ENCODE data around the gene TAC4.

Gene TAC4

DNA sequence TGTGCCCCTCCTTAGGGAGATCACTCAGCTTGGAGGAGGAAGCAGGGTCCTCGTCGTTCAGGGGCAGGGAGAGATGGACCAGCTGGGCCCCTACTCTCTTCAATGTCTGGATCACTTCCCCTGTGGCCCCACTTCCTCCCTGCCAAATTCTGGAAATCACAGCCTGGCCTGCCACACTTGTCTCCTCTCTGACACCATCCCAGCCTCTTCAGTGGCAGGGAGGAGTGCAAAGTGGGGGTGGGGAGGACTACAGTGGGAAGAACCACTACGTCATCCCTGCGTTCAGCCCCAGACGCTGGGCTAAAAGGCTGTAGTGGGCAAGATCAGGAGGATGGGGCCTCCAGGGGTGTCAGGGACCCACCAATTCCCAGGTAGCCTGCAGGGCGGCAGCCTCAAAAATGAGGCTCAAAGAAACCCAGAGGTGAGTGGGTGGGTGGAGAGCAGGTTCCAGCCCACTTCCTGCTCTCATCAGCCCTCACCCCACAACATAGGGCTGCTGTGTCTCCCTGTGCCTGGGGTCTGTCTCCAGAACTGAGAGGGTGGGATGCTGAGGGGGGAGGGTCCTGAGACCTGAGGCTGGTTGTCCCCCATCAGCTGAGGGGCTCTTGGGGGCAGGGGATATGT lies 25.0 kb upstream of the TAC4 start:
- no peak for DNase-seq

- no peak for DNase-seq
These were observed 23.3 kb upstream of the TAC4 start for GRCh38 chr17:49871211-49871610.

- no peak for DNase-seq
These were observed 22.4 kb upstream of the TAC4 start for GRCh38 chr17:49870298-49870697.

DNA sequence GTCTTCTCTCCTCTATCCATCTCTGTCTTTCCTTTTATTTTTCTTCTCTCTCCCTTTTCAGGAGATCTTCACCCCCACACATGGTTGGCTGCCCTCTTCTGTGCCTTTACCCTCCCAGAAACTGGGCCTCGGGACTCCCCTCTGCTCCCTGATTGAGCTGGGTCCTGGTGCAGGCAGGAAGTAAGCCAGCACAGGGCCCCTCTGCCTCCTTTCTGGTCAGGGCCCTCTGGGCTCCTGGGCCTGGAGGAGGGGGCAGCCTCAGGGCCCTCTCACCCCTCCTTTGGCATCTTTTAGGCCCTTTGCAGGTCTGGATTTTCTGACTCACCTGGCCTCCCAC lies 21.1 kb upstream of the TAC4 start:
- no peak for DNase-seq

- DNase-seq = no peak
These were observed 19.1 kb upstream of the TAC4 start for GRCh38 chr17:49866882-49867413.

- DNase-seq = no peak
These were observed 18.1 kb upstream of the TAC4 start for GRCh38 chr17:49866019-49866380.

- DNase-seq = no peak
These were observed 15.0 kb upstream of the TAC4 start for GRCh38 chr17:49862781-49863331.

- peak; percentile 4 for DNase-seq
These were observed 13.4 kb upstream of the TAC4 start for GRCh38 chr17:49861150-49861884.

GRCh38 chr17:49859991-49860953 lies 12.4 kb upstream of the TAC4 start:
- no peak for DNase-seq

DNA sequence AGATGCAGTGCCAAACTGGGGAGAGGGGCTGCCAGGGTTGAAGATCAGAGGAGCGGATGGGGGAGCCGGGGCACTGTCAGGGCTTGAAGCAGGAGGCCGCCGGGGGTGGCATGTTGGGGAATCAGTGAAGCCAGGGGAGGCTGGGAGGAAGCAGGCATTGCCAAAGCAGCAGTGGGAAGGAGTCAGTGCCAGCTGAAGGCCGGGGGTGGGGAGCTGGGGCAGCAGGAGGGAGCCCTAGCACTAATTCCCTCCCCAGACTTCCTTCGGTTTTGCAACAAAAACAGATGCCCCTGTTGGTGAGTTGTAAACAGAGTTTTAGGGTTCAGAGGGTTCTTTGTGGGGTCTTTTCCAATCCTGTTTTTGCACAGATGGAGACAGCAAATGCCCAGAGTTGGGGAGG lies 10.9 kb upstream of the TAC4 start:
- no peak for DNase-seq

DNA sequence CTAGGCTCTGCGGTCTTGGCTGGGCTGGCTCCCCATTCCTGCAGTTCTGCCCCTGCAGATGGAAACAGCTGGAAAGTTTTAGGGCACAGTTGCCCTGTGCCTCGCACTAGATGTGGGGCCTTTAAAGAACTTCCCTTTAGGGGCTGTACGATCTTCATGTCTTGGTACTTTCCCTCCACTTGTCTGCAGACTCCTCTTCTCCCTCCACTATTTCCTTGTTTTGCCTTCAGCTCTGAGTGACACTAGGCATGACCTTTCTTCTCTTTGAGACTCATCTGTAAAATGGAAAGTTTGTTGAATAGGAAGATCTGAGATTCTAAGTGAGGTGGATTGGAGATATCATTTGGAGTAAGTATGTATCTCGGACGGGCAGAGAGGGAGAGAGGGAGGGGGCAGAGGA lies 6.3 kb upstream of the TAC4 start:
- no peak for DNase-seq

- DNase-seq = no peak
These were observed 5.7 kb upstream of the TAC4 start for GRCh38 chr17:49853470-49854015.

DNA sequence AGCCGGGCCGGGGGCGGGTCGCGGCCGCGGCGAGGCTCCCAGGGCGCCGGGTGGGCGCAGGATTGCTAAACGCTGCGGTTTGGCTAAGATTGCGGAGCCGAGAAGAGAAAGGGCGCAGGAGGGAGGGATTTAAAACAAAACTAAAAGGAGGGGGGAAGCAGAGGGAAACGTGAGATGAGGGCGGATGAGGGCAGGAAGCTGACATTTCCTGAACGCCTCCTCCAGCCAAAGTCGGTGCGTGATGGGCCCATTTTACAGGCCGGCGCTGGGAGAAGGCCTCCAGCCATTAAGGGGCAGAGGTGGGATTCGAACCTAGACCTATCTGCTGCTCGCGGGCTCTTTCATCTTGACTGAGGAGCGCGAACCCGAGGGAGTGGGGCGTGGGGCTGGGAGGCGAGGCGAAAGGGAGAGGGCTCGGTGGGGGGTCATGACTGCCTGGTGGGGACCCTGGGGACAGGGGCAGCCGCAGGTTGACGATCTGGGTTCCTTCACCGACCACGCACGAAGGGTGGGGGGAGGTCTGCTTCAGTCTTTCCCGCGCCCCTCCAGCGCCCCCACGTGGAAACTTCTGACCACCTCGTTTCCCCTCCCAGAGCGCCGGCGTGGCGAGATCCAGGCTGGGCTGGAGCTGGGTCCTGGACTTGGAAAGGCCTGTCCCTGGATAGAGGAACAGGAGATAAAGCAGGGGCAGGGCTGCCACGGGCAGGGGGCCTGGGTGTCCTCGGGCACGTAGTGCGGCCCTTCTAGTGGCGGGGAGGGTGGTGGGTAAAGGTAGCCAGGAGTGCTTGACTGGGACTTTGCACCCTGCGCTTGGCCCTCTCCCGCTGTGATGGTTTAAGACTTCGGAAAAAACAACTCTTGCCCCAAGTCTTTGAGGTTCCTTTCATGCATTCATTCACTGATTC lies 3.8 kb upstream of the TAC4 start:
- no peak for DNase-seq

DNA sequence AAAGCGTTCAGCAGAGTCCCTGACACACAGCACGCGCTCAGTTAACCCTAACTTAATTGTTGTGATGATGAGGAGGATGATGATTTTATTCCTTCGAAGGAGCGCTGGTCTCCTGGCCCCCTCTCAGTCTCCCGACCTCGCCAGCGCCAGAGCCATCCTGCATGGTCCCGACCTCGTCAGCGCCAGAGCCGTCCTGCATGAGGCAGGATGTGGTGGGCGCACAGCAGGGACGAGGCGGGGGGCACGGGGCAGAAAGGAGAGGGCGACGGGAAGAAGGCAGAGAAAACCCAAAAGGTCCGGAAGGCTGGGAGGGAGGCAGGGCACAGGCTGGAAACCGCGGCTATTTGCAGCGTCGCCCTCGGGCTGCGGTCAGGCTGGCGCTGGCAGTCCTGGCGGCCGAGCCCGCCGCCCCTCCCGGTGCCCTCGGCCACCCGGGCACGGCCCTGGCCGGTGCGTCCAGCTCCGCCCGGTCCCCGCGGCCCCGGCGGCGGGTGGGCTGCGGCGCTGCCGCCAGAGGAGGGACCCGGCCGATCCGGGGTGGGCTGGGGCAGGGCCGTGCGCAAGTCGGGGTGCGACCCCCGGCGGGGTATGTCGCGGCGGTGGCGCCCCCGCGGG lies 3.0 kb upstream of the TAC4 start:
- no peak for DNase-seq

DNA sequence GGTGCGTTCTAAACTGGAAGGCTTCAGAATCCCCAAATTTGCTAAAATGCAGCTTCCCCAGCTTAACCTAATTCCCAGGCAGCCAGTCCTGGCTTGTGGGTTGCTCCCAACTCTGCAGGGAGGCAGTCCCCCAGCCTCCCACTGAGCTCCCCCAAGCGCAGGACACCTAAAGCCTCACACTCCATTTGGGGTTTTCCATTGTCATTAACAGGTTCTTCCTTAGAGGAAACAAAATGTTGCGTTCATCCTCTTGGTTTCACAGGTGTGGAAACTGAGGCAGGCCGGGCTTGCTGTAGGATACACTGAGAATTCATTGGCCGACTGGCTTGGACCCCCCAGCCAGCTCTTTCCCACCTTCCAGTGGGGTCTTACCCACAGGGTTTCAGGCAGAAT lies 2.3 kb upstream of the TAC4 start:
- DNase-seq = no peak

- DNase-seq = no peak
These were observed 870 bp upstream of the TAC4 start for GRCh38 chr17:49848739-49849138.

- DNase-seq = no peak
These were observed 744 bp downstream of the TAC4 start for GRCh38 chr17:49846938-49847712.

DNA sequence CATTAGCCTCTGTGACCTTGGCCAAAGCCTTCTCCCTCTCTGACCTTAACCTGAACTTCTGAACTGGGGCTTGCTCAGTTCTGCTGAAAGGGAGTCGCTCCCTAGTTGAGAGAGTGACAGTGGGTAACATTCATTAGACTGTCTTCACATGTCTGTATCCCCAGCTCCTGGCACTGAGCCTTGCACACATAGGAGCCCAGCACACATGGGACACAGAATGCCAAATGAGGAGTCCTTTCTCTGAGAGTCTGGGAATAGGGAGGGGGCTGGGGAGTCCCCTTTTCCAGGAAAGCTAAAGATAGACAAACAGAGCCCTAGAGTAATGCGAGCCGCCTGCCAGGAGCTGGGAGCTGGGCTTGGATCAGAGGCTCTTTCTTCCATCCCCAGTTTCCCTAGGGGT lies 2.5 kb downstream of the TAC4 start:
- no peak for DNase-seq

DNA sequence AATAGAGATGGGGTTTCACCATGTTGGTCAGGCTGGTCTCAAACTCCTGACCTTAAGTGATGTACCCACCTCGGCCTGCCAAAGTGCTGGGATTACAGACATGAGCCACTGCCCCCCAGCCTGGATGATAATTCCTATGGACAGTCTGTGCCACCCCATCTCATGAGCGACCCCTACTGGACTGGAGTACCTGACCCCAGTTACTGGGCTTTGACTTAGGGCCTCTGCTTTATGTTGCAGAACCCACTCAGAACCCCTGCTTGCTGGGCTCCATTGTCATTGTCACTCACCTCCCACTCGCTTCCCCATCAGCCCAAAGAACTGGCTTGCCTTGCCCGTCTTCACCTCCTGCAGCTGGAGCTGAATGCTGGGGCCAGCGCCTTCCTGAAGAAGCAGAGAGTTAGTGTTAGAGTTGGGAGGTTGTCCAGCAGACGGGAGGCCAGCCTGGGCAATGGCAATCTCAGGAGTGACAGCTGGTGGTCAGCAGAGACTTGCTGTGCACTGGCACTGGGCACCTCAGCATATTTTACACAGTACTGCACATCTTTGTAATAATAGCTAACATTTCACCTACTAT lies 4.0 kb downstream of the TAC4 start:
- DNase-seq = no peak

- no peak for DNase-seq
These were observed 5.0 kb downstream of the TAC4 start for GRCh38 chr17:49842846-49843245.

All from NCI-H748 treated with DMSO at 0.1 percent for 48 hours (cell line).